ENCODE data around the gene KATNA1.

DNA sequence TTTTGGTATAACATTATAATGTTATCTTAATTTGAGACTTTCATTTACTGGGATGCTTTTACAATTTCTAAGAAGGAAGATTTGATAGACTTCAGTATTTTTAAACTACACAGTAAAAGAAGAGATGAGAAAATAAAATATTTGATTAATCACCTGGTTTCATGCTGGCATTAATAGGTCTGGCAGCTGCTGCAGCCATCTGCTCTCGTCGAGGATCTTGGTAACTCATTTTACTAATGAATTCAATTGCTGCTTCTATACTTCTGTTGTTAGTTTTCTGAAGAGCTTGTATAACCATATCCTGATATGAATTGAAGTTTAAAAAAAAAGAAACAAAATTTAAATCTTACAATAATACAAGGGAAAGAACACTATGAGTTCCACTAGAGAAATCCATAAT is 46.4 kb upstream of the KATNA1 start:
- TF ChIP-seq CTCF (IDR thresholded peaks at IDR 0.05): no peak
- no peak for TF ChIP-seq POLR2A (IDR thresholded peaks at IDR 0.05)

Data from body of pancreas (tissue), 4 donors.